Activated CD4-positive, alpha-beta T cell treated with anti-CD3 and anti-CD28 coated beads, Interleukin-2, amount 10 ng/mL, durations not matched to agents 24 days and 14 days (primary cell): Measurements from ENCODE around the gene CNTNAP5. TPM values are rescaled to one million over a fixed set of nuclear protein-coding genes. Genes with fewer than 3 reads are reported as not detected.
A peak's percentile ranks its signal among the peaks of the same experiment; 100 is the strongest.

Source experiments
- DNase-seq: peaks from one replicate; pipeline ENCODE4 v3.0.0; 2022
- H3K27ac Mint-ChIP-seq: one replicate; pipeline ENCODE4 v1.8.0; 2022; ENCODE audit warnings: mild to moderate bottlenecking, mixed read lengths
- H3K27me3 Mint-ChIP-seq: one replicate; pipeline ENCODE4 v1.8.0; 2022; ENCODE audit warnings: mixed read lengths
- H3K36me3 Mint-ChIP-seq: one replicate; pipeline ENCODE4 v1.8.0; 2022; ENCODE audit warnings: low read depth, mild to moderate bottlenecking, mixed read lengths
- H3K4me1 Mint-ChIP-seq: one replicate; pipeline ENCODE4 v1.8.0; 2021; ENCODE audit warnings: mixed read lengths
- H3K4me3 Mint-ChIP-seq: one replicate; pipeline ENCODE4 v1.8.0; 2022; ENCODE audit warnings: mild to moderate bottlenecking, moderate library complexity, mixed read lengths
- H3K9me3 Mint-ChIP-seq: one replicate; pipeline ENCODE4 v1.8.0; 2021; ENCODE audit warnings: mixed read lengths
- intact Hi-C: fragments of 100-400 bp; cut with micrococcal nuclease; formaldehyde crosslinking; loops from one replicate; pipeline ENCODE4 v1.15.1; 2023
- total RNA-seq: library from RNA; stranded (reverse); gene quantifications from 2 replicates; pipeline ENCODE4 v1.2.3, GENCODE V29; 2022

The CNTNAP5 gene
- total RNA-seq, 1 donor from 2014 or later: not detected

GRCh38 chr2:124316881-124317605, 292.0 kb downstream of the CNTNAP5 start:
- DNase-seq: no peak
- Mint-ChIP-seq H3K27ac (no peak overlapping the region), H3K27me3 (no peaks in the 10 kb centered on the region), H3K9me3 (no peaks in the 10 kb centered on the region), H3K4me3 (no peak overlapping the region), H3K36me3 (no peaks in the 10 kb centered on the region), H3K4me1 (no peaks in the 10 kb centered on the region)
- intact Hi-C loops: no loop called here

- no peak overlapping the region for H3K27ac Mint-ChIP-seq
- no peaks in the 10 kb centered on the region for H3K9me3 Mint-ChIP-seq
- intact Hi-C loops: no loop called here
- H3K36me3 Mint-ChIP-seq: no peaks in the 10 kb centered on the region
- DNase-seq: no peak
- H3K4me3 Mint-ChIP-seq: no peak overlapping the region
- no peaks in the 10 kb centered on the region for H3K4me1 Mint-ChIP-seq
- H3K27me3 Mint-ChIP-seq: no peaks in the 10 kb centered on the region
These were observed 292.5 kb downstream of the CNTNAP5 start for GRCh38 chr2:124317628-124318027.

GRCh38 chr2:124318913-124319312, 293.8 kb downstream of the CNTNAP5 start:
- H3K27ac Mint-ChIP-seq: no peak overlapping the region
- no peaks in the 10 kb centered on the region for H3K9me3 Mint-ChIP-seq
- no peaks in the 10 kb centered on the region for H3K27me3 Mint-ChIP-seq
- no peaks in the 10 kb centered on the region for H3K4me1 Mint-ChIP-seq
- H3K36me3 Mint-ChIP-seq: no peaks in the 10 kb centered on the region
- no peak for DNase-seq
- intact Hi-C loops: no loop called here
- H3K4me3 Mint-ChIP-seq: no peak overlapping the region

- no peaks in the 10 kb centered on the region for H3K27me3 Mint-ChIP-seq
- H3K9me3 Mint-ChIP-seq: no peaks in the 10 kb centered on the region
- no peak for DNase-seq
- H3K36me3 Mint-ChIP-seq: no peaks in the 10 kb centered on the region
- no peak overlapping the region for H3K4me3 Mint-ChIP-seq
- intact Hi-C loops: no loop called here
- H3K4me1 Mint-ChIP-seq: no peaks in the 10 kb centered on the region
- no peak overlapping the region for H3K27ac Mint-ChIP-seq
These were observed 294.5 kb downstream of the CNTNAP5 start for GRCh38 chr2:124319577-124319976.

- Mint-ChIP-seq H3K36me3 (no peaks in the 10 kb centered on the region), H3K27ac (no peak overlapping the region), H3K4me1 (no peaks in the 10 kb centered on the region), H3K27me3 (no peaks in the 10 kb centered on the region), H3K9me3 (no peaks in the 10 kb centered on the region), H3K4me3 (no peak overlapping the region)
- intact Hi-C loops: no loop called here
- DNase-seq: no peak
These were observed 295.1 kb downstream of the CNTNAP5 start for GRCh38 chr2:124320051-124320688.

- no peaks in the 10 kb centered on the region for H3K4me1 Mint-ChIP-seq
- no peak overlapping the region for H3K4me3 Mint-ChIP-seq
- no peaks in the 10 kb centered on the region for H3K27me3 Mint-ChIP-seq
- no peaks in the 10 kb centered on the region for H3K36me3 Mint-ChIP-seq
- intact Hi-C loops: no loop called here
- no peak overlapping the region for H3K27ac Mint-ChIP-seq
- no peaks in the 10 kb centered on the region for H3K9me3 Mint-ChIP-seq
- DNase-seq: no peak
These were observed 298.2 kb downstream of the CNTNAP5 start for GRCh38 chr2:124323321-124323720.

GRCh38 chr2:124325667-124326440, 300.8 kb downstream of the CNTNAP5 start:
- Mint-ChIP-seq H3K27me3 (no peaks in the 10 kb centered on the region), H3K9me3 (no peaks in the 10 kb centered on the region), H3K4me1 (no peaks in the 10 kb centered on the region), H3K4me3 (no peak overlapping the region), H3K27ac (no peak overlapping the region), H3K36me3 (no peaks in the 10 kb centered on the region)
- no peak for DNase-seq
- intact Hi-C loops: no loop called here

GRCh38 chr2:124327303-124327702, 302.2 kb downstream of the CNTNAP5 start:
- Mint-ChIP-seq H3K27me3 (no peaks in the 10 kb centered on the region), H3K4me1 (no peaks in the 10 kb centered on the region)
- intact Hi-C loops: no loop called here

GRCh38 chr2:124328397-124328796, 303.3 kb downstream of the CNTNAP5 start:
- Mint-ChIP-seq H3K36me3 (no peaks in the 10 kb centered on the region), H3K4me1 (no peaks in the 10 kb centered on the region), H3K27ac (no peak overlapping the region), H3K4me3 (no peak overlapping the region), H3K27me3 (no peaks in the 10 kb centered on the region), H3K9me3 (no peaks in the 10 kb centered on the region)
- DNase-seq: no peak
- intact Hi-C loops: no loop called here

More at GRCh38 chr2:124327303-124327702, 302.2 kb downstream of the CNTNAP5 start:
- Mint-ChIP-seq H3K36me3 (no peaks in the 10 kb centered on the region), H3K4me3 (no peak overlapping the region), H3K27ac (no peak overlapping the region), H3K9me3 (no peaks in the 10 kb centered on the region)
- DNase-seq: no peak

GRCh38 chr2:124333784-124334183, 308.7 kb downstream of the CNTNAP5 start:
- H3K27ac Mint-ChIP-seq: no peak overlapping the region
- no peaks in the 10 kb centered on the region for H3K36me3 Mint-ChIP-seq
- H3K27me3 Mint-ChIP-seq: no peaks in the 10 kb centered on the region
- H3K4me1 Mint-ChIP-seq: no peaks in the 10 kb centered on the region
- intact Hi-C loops: no loop called here
- no peaks in the 10 kb centered on the region for H3K9me3 Mint-ChIP-seq
- DNase-seq: no peak
- H3K4me3 Mint-ChIP-seq: no peak overlapping the region

- Mint-ChIP-seq H3K9me3 (no peaks in the 10 kb centered on the region), H3K27ac (no peak overlapping the region)
These were observed 310.0 kb downstream of the CNTNAP5 start for GRCh38 chr2:124335058-124335457.

GRCh38 chr2:124339709-124340108, 314.6 kb downstream of the CNTNAP5 start:
- Mint-ChIP-seq H3K36me3 (no peaks in the 10 kb centered on the region), H3K4me1 (no peaks in the 10 kb centered on the region), H3K27me3 (no peaks in the 10 kb centered on the region), H3K9me3 (no peaks in the 10 kb centered on the region), H3K4me3 (no peak overlapping the region), H3K27ac (no peak overlapping the region)
- DNase-seq: no peak
- intact Hi-C loops: no loop called here

More at GRCh38 chr2:124335058-124335457, 310.0 kb downstream of the CNTNAP5 start:
- intact Hi-C loops: no loop called here
- no peak for DNase-seq
- no peak overlapping the region for H3K4me3 Mint-ChIP-seq
- H3K36me3 Mint-ChIP-seq: no peaks in the 10 kb centered on the region
- no peaks in the 10 kb centered on the region for H3K27me3 Mint-ChIP-seq
- H3K4me1 Mint-ChIP-seq: no peaks in the 10 kb centered on the region

- H3K27ac Mint-ChIP-seq: no peak overlapping the region
- no peaks in the 10 kb centered on the region for H3K4me1 Mint-ChIP-seq
- H3K36me3 Mint-ChIP-seq: no peaks in the 10 kb centered on the region
- no peak overlapping the region for H3K4me3 Mint-ChIP-seq
- DNase-seq: peak; percentile 13
- H3K27me3 Mint-ChIP-seq: no peaks in the 10 kb centered on the region
- intact Hi-C loops: no loop called here
- H3K9me3 Mint-ChIP-seq: no peaks in the 10 kb centered on the region
These were observed 318.9 kb downstream of the CNTNAP5 start for GRCh38 chr2:124343827-124344498.

- H3K27ac Mint-ChIP-seq: no peak overlapping the region
- no peaks in the 10 kb centered on the region for H3K9me3 Mint-ChIP-seq
- H3K4me1 Mint-ChIP-seq: no peaks in the 10 kb centered on the region
- H3K27me3 Mint-ChIP-seq: no peaks in the 10 kb centered on the region
- no peak for DNase-seq
- intact Hi-C loops: no loop called here
- no peaks in the 10 kb centered on the region for H3K36me3 Mint-ChIP-seq
- no peak overlapping the region for H3K4me3 Mint-ChIP-seq
These were observed 322.1 kb downstream of the CNTNAP5 start for GRCh38 chr2:124347209-124347608.
